ENCODE measurements around the gene RPA3.

Gene RPA3

GRCh38 chr7:7694542-7694941 is 23.9 kb downstream of the RPA3 start:
- no peak for TF ChIP-seq CREB1 (IDR thresholded peaks at IDR 0.05; ENCODE audit: low read depth)
- no peak for TF ChIP-seq NFIC (IDR thresholded peaks at IDR 0.05)
- TF ChIP-seq TAF1 (IDR thresholded peaks at IDR 0.05; ENCODE audit: low read depth) = no peak
- TF ChIP-seq YY1 (IDR thresholded peaks at IDR 0.05; ENCODE audit: low read depth) = no peak
- no peak for TF ChIP-seq RAD21 (IDR thresholded peaks at IDR 0.05; ENCODE audit: low read depth)
- no peak for TF ChIP-seq EGR1 (IDR thresholded peaks at IDR 0.05)
- no peak for TF ChIP-seq REST (IDR thresholded peaks at IDR 0.05; ENCODE audit: low read depth)
- no peak for TF ChIP-seq EP300 (IDR thresholded peaks at IDR 0.05; ENCODE audit: borderline replicate concordance)
- no peak for TF ChIP-seq MAX (IDR thresholded peaks at IDR 0.05)
- no peak for TF ChIP-seq TCF12 (IDR thresholded peaks at IDR 0.05; ENCODE audit: low read depth)
- no peak for TF ChIP-seq CEBPB (IDR thresholded peaks at IDR 0.05)
- TF ChIP-seq TEAD4 (IDR thresholded peaks at IDR 0.05) = no peak
- TF ChIP-seq USF1 (IDR thresholded peaks at IDR 0.05) = no peak
- TF ChIP-seq ZBTB7A (IDR thresholded peaks at IDR 0.05; ENCODE audit: low read depth) = no peak
- no peak for TF ChIP-seq FOXM1 (IDR thresholded peaks at IDR 0.05; ENCODE audit: borderline replicate concordance, low read depth)

GRCh38 chr7:7693881-7694280 is 24.5 kb downstream of the RPA3 start:
- no peak for TF ChIP-seq TAF1 (IDR thresholded peaks at IDR 0.05; ENCODE audit: low read depth)
- no peak for TF ChIP-seq EP300 (IDR thresholded peaks at IDR 0.05; ENCODE audit: borderline replicate concordance)
- TF ChIP-seq MAX (IDR thresholded peaks at IDR 0.05) = no peak
- TF ChIP-seq ZBTB7A (IDR thresholded peaks at IDR 0.05; ENCODE audit: low read depth) = no peak
- TF ChIP-seq CREB1 (IDR thresholded peaks at IDR 0.05; ENCODE audit: low read depth) = no peak
- TF ChIP-seq REST (IDR thresholded peaks at IDR 0.05; ENCODE audit: low read depth) = no peak
- no peak for TF ChIP-seq FOXM1 (IDR thresholded peaks at IDR 0.05; ENCODE audit: borderline replicate concordance, low read depth)
- no peak for TF ChIP-seq CEBPB (IDR thresholded peaks at IDR 0.05)
- no peak for TF ChIP-seq USF1 (IDR thresholded peaks at IDR 0.05)
- TF ChIP-seq NFIC (IDR thresholded peaks at IDR 0.05) = no peak
- TF ChIP-seq TEAD4 (IDR thresholded peaks at IDR 0.05) = no peak
- TF ChIP-seq YY1 (IDR thresholded peaks at IDR 0.05; ENCODE audit: low read depth) = no peak
- TF ChIP-seq RAD21 (IDR thresholded peaks at IDR 0.05; ENCODE audit: low read depth) = no peak
- TF ChIP-seq EGR1 (IDR thresholded peaks at IDR 0.05) = no peak
- TF ChIP-seq TCF12 (IDR thresholded peaks at IDR 0.05; ENCODE audit: low read depth) = no peak

GRCh38 chr7:7688956-7689355 is 29.5 kb downstream of the RPA3 start:
- no peak for TF ChIP-seq TEAD4 (IDR thresholded peaks at IDR 0.05)
- no peak for TF ChIP-seq USF1 (IDR thresholded peaks at IDR 0.05)
- no peak for TF ChIP-seq FOXM1 (IDR thresholded peaks at IDR 0.05; ENCODE audit: borderline replicate concordance, low read depth)
- no peak for TF ChIP-seq TCF12 (IDR thresholded peaks at IDR 0.05; ENCODE audit: low read depth)

GRCh38 chr7:7688310-7688709 is 30.1 kb downstream of the RPA3 start:
- TF ChIP-seq EP300 (IDR thresholded peaks at IDR 0.05; ENCODE audit: borderline replicate concordance) = no peak
- no peak for TF ChIP-seq CEBPB (IDR thresholded peaks at IDR 0.05)
- TF ChIP-seq REST (IDR thresholded peaks at IDR 0.05; ENCODE audit: low read depth) = no peak
- no peak for TF ChIP-seq USF1 (IDR thresholded peaks at IDR 0.05)
- TF ChIP-seq FOXM1 (IDR thresholded peaks at IDR 0.05; ENCODE audit: borderline replicate concordance, low read depth) = no peak
- no peak for TF ChIP-seq EGR1 (IDR thresholded peaks at IDR 0.05)
- TF ChIP-seq ZBTB7A (IDR thresholded peaks at IDR 0.05; ENCODE audit: low read depth) = no peak
- no peak for TF ChIP-seq MAX (IDR thresholded peaks at IDR 0.05)
- no peak for TF ChIP-seq TCF12 (IDR thresholded peaks at IDR 0.05; ENCODE audit: low read depth)
- no peak for TF ChIP-seq TEAD4 (IDR thresholded peaks at IDR 0.05)
- TF ChIP-seq YY1 (IDR thresholded peaks at IDR 0.05; ENCODE audit: low read depth) = no peak
- no peak for TF ChIP-seq CREB1 (IDR thresholded peaks at IDR 0.05; ENCODE audit: low read depth)
- TF ChIP-seq TAF1 (IDR thresholded peaks at IDR 0.05; ENCODE audit: low read depth) = no peak

Measured in Ishikawa (cell line).